Stimulated activated CD8-positive, alpha-beta memory T cell treated with anti-CD3 and anti-CD28 coated beads, Interleukin-15, amount 100 ng/mL, for 4 hours (primary cell): ENCODE data around the gene PLXDC2.

Source experiments
- DNase-seq, 2 donors: peaks; one replicate each; pipeline ENCODE4 v3.0.0-alpha.2; 2020; ENCODE audit warnings: low read depth in 2 of 2

Gene PLXDC2

GRCh38 chr10:19815731-19816410 lies 361 bp upstream of the PLXDC2 start:
- no peak for DNase-seq

GRCh38 chr10:19817231-19817933 lies 1.1 kb downstream of the PLXDC2 start:
- DNase-seq = no peak

GRCh38 chr10:19818876-19819275 lies 2.6 kb downstream of the PLXDC2 start:
- no peak for DNase-seq

GRCh38 chr10:19819419-19820033 lies 3.3 kb downstream of the PLXDC2 start:
- no peak for DNase-seq

GRCh38 chr10:19824381-19825342 lies 8.4 kb downstream of the PLXDC2 start:
- DNase-seq = no peak

- DNase-seq = no peak
Observed at GRCh38 chr10:19825700-19826099, 9.5 kb downstream of the PLXDC2 start.

- no peak for DNase-seq
Observed at GRCh38 chr10:19826712-19827111, 10.5 kb downstream of the PLXDC2 start.

GRCh38 chr10:19828278-19829049 lies 12.2 kb downstream of the PLXDC2 start:
- DNase-seq = no peak

- no peak for DNase-seq
Observed at GRCh38 chr10:19832699-19833098, 16.5 kb downstream of the PLXDC2 start.

GRCh38 chr10:19833170-19833824 lies 17.1 kb downstream of the PLXDC2 start:
- no peak for DNase-seq

- no peak for DNase-seq
Observed at GRCh38 chr10:19835952-19836351, 19.7 kb downstream of the PLXDC2 start.

- no peak for DNase-seq
Observed at GRCh38 chr10:19839090-19839489, 22.9 kb downstream of the PLXDC2 start.

- no peak for DNase-seq
Observed at GRCh38 chr10:19839552-19839951, 23.3 kb downstream of the PLXDC2 start.

GRCh38 chr10:19840776-19841175 lies 24.5 kb downstream of the PLXDC2 start:
- no peak for DNase-seq

- no peak for DNase-seq
Observed at GRCh38 chr10:19843487-19843886, 27.3 kb downstream of the PLXDC2 start.

- DNase-seq = no peak
Observed at GRCh38 chr10:19845503-19846368, 29.5 kb downstream of the PLXDC2 start.

GRCh38 chr10:19847321-19847720 lies 31.1 kb downstream of the PLXDC2 start:
- no peak for DNase-seq

GRCh38 chr10:19848226-19848985 lies 32.2 kb downstream of the PLXDC2 start:
- DNase-seq = no peak

GRCh38 chr10:19853831-19854230 lies 37.6 kb downstream of the PLXDC2 start:
- no peak for DNase-seq
